SK-N-MC (cell line): ENCODE measurements around the gene SLC30A4.

ENCODE experiments used
- EZH2 ChIP-seq: fragments of 200-600 bp; sonication (generic); IDR thresholded peaks from one replicate; pipeline ENCODE4 v1.6.1; 2017; ENCODE audit warnings: antibody characterized with exemption
- POLR2AphosphoS5 ChIP-seq: IDR thresholded peaks from 2 replicates; pipeline ENCODE4 v1.6.1; 2012; ENCODE audit warnings: mild to moderate bottlenecking, low read depth, low read length, borderline replicate concordance

DNA sequence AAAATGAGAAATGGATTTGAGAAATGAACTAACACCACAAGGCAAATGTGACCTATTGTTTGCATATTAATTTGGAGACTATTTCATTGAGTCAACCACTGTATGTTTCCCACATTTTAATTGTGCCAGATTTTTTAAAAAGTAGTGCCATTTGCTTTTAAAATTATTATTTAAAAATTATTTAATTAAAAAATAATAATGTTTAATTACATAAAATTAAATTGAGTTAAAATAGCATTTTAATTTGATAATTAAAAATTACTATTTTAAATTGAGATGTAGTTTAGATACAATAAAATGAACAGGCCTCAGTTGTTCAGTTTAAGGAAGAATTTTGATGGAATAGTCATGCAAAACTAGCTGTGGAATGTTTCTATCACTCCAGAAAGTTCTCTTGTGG is 81.5 kb downstream of the SLC30A4 start:
- no peak for TF ChIP-seq EZH2
- no peak for TF ChIP-seq POLR2AphosphoS5
